Activated B cell treated with CpG ODN at 0.5 μM for 24 hours (primary cell): ENCODE measurements around the gene AHSA1. TPM values are rescaled to one million over a fixed set of nuclear protein-coding genes. Genes with fewer than 3 reads are reported as not detected.

Experiments used
- ATAC-seq: fragments of 200-7000 bp; cut with Tn5 transposase; one replicate; pipeline ENCODE4 v1.10.0; 2021; ENCODE audit warnings: low read depth, mild to moderate bottlenecking, moderate library complexity
- CTCF ChIA-PET: fragments of 350-600 bp; sonication (Branson Sonifier 250); formaldehyde crosslinking; loops from one replicate; lab custom pipeline; 2021; ENCODE audit warnings: antibody characterized with exemption; lab: Charles Lee
- POLR2A ChIA-PET: fragments of 350-600 bp; sonication (Branson Sonifier 250); formaldehyde crosslinking; loops from one replicate; lab custom pipeline; 2021; ENCODE audit warnings: antibody characterized with exemption; lab: Charles Lee
- DNase-seq: peaks from one replicate; pipeline ENCODE4 v3.0.0; 2022
- H3K27ac Mint-ChIP-seq: one replicate; pipeline ENCODE4 v1.8.0; 2020; ENCODE audit warnings: mixed read lengths
- H3K27me3 Mint-ChIP-seq: one replicate; pipeline ENCODE4 v1.8.0; 2021; ENCODE audit warnings: mixed read lengths
- H3K36me3 Mint-ChIP-seq: one replicate; pipeline ENCODE4 v1.8.0; 2021; ENCODE audit warnings: low read depth, mixed read lengths
- H3K4me1 Mint-ChIP-seq: one replicate; pipeline ENCODE4 v1.8.0; 2021; ENCODE audit warnings: mixed read lengths
- H3K4me3 Mint-ChIP-seq: one replicate; pipeline ENCODE4 v1.8.0; 2020; ENCODE audit warnings: mild to moderate bottlenecking, mixed read lengths
- H3K9me3 Mint-ChIP-seq: one replicate; pipeline ENCODE4 v1.8.0; 2020; ENCODE audit warnings: mixed read lengths
- CTCF ChIP-seq: fragments of 200-600 bp; IDR thresholded peaks from one replicate; pipeline ENCODE4 v1.8.0; 2022; ENCODE audit warnings: antibody characterized with exemption, mild to moderate bottlenecking
- intact Hi-C: fragments of 100-400 bp; cut with micrococcal nuclease; formaldehyde crosslinking; loops from one replicate; pipeline ENCODE4 v1.15.1; 2024
- total RNA-seq: library from RNA; stranded (reverse); gene quantifications from 2 replicates; pipeline ENCODE4 v1.2.3, GENCODE V29; 2022

AHSA1 gene
- total RNA-seq, 1 donor from 2014 or later = 169 TPM

GRCh38 chr14:77516126-77516525 is 58.2 kb downstream of the AHSA1 start:
- ATAC-seq (no peak), DNase-seq (no peak)
- Mint-ChIP-seq H3K27me3 (no peaks in the 10 kb centered on the region), H3K27ac (no peak overlapping the region), H3K9me3 (no peaks in the 10 kb centered on the region), H3K4me1 (peaks cover 1% of the 10 kb centered on the region), H3K4me3 (no peak overlapping the region), H3K36me3 (peaks cover 82% of the 10 kb centered on the region)
- ChIA-PET CTCF (no interaction called here), POLR2A (no interaction called here)
- TF ChIP-seq CTCF = no peak
- intact Hi-C loops = no loop called here

Other genes with a start within 250 kb of the AHSA1 start
- not detected in 2 replicates for gene NGB, start 186.9 kb upstream of the AHSA1 start, total RNA-seq
- 28.7 and 30.8 TPM in 2 replicates for gene POMT2, start 137.2 kb upstream of the AHSA1 start, total RNA-seq
- gene GSTZ1, start 137.1 kb upstream of the AHSA1 start, total RNA-seq = 17.5 and 22.2 TPM in 2 replicates
- 29.9 and 31.3 TPM in 2 replicates for gene TMED8, start 81.0 kb upstream of the AHSA1 start, total RNA-seq
- gene SAMD15, start 80.7 kb upstream of the AHSA1 start, total RNA-seq = 0.71 and 1.00 TPM in 2 replicates
- gene NOXRED1, start 34.6 kb upstream of the AHSA1 start, total RNA-seq = 0.27 and 1.0 TPM in 2 replicates
- gene VIPAS39, start 492 bp upstream of the AHSA1 start, total RNA-seq = 15.1 and 15.3 TPM in 2 replicates
- gene ISM2, start 40.7 kb downstream of the AHSA1 start, total RNA-seq = 0.07 TPM in 1 of 2 replicates, not detected in the other
- gene SPTLC2, start 158.5 kb downstream of the AHSA1 start, total RNA-seq = 34.1 and 43.8 TPM in 2 replicates
- 14.4 and 18.0 TPM in 2 replicates for gene ALKBH1, start 249.9 kb downstream of the AHSA1 start, total RNA-seq